MV-4-11 (cell line): ENCODE data around the gene CDC73.
"Not testable (repeated sequence)": the region's sequence is repeated elsewhere in the genome, so short reads cannot be mapped to it uniquely, and the experiment has no call there.

Experiments
- DNase-seq: peaks from one replicate; lab custom pipeline; 2025; lab: John Stamatoyannopoulos, UW

Gene CDC73

DNA sequence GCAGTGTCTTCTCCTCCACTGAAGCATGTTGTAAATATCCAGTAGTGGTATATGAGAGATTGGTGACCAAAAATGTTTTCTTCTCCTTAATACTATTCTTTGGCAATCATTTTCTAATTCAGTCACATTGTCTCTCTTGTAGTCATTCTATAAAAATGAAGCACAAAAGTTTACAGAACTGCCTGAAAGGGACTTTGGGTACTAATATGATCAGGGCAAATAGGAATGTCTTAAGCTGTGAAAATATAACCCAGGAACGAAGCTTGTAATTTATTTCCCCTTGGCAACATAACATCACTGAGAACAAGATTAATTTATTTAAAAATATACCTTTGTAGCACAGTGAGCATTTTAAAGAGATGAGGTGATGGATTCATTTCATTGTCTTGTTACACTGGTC, 59.7 kb downstream of the CDC73 start:
- DNase-seq = no peak

DNA sequence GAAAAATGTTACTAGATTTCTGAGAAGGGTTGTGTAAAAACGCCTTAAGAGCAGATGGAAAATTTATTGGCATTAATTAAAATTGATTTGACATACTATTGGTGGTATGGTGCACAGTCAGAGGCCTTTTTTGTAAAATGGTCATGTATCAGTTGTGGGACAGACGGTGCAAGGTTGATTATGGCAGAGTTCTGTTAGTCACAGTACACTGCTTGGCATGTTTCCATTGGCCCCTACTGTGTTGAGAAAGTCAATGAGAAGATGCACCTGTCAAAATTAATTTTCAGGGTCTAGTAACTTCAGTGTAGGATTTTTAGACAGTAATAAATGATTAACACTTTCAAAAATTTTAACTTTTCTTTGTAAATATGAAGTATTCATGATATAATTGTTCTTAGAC, 60.2 kb downstream of the CDC73 start:
- DNase-seq = no peak

DNA sequence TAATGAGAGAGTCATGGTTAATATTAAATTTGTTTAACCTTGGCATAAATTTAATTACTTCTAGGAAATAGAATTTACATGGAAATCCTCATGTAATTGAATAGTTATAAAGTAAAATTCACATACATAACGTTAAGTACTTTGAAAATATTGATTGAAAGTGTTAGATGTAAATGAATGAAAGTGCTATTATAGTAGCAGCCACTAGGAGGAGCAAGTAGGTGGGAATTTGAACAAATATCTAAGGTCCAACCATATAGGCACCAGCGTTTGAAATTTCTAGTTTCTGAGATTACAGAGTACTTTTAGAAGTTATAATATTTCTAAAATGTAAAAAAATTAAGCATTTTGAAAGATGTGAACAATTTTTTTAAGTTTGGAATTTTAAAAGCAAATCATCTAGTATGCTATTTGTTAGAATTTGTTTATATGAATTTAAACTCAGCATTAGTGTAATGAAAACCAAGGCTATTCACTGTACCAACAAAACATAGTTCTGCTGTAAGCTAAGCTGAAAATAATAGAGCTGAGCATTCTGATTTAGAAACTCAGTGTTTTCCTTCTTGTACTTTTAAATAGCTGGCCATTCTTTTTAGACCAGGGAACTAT, 61.3 kb downstream of the CDC73 start:
- DNase-seq = peak; percentile 53

DNA sequence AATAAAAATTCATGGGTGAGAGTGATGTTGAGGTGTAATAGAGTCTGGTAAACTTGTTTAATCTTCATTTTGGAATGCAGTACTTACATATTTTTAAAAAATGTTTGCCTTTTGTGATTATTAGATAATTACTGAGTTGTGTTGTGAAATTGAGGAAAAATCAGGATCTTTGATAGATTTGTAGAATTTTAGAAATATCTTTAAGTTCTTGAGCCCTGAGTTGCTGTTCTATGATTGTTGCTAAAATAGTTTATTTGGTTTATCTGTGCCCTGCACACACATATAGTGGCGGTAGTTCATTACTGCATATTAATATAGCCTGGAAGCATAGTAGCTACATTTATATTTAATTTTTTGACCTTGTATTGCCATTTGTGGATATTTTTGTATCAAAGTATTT, 62.9 kb downstream of the CDC73 start:
- DNase-seq = no peak

DNA sequence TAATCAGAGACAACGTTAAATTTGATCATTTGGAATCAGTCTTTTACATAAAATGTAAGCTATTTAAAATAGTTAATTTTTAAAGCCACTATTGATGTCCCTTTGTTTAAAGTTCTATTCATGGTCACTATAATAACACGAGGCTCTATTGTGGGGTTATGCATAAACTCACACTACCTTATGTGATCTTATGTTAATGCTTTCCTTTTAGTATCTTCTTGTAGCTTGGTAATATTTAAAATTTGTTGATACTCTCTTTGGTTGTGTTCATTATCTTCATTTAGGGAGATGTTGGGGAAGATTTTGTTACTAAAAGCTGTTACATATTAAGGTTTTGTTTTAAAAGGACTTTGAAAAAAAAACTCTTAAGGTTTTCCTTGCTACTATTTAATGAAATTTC, 63.4 kb downstream of the CDC73 start:
- no peak for DNase-seq

DNA sequence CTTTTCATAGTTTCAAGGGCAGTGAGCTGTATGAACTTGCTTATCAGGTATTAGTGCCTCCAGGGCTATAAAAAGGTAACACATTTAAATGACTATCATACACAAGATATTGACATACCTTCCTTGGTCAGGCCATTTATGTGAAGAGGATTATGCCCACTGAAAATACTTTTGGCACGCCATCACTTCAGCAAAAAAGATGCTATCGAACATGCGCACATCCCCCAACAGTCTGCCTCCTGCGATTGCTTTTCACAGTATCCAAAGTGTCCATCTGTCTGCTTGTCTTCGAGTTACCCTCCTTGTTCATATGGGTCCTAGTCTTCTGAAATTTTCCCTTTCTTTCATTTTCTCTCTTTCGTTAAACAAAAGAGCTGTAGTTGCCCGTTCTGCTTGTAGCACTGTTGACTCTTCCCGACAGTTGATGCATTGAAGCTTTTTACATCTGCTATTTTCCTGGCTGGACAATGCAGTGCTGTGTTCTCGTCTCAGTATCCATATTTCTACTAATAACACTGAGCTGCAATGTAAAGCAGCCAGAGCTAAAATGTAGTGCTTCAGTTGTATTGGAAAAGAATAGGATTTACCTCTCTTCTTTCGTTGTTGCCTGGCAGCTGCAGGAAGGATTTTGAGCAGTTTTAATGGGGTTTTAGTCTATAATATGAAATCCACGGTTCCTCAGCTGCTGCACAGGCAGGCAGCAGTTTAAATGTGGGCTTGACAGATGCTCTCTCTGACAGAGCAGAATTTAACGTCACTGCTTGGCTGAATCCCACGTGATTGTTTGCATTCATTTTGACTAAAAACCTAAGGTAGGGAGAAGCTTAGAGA, 64.3 kb downstream of the CDC73 start, which contains the start of gene B3GALT2:
B3GALT2 (minus strand) TSS at position 713 of the 831 bp plus-strand sequence. CDS start 5,051 bp downstream, outside the sequence.
- DNase-seq = no peak

DNA sequence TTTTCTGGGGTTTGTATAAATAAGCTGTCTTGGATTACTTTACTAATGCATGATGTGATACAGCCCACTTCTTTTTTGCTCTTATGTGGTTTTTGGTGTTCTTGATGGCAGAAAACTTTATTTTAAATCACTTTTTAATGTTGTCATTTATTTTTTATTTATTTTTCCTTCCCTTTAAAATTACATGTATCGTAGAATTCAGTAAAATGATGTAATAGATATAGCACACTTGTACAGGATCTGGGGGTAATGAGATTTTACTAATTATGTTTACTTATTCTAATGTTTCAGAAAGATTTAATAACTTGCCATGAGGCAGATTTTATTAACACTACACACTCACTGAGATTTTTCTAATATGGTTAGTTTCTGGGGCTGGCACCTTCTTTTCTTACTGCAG, 65.3 kb downstream of the CDC73 start:
- no peak for DNase-seq

DNA sequence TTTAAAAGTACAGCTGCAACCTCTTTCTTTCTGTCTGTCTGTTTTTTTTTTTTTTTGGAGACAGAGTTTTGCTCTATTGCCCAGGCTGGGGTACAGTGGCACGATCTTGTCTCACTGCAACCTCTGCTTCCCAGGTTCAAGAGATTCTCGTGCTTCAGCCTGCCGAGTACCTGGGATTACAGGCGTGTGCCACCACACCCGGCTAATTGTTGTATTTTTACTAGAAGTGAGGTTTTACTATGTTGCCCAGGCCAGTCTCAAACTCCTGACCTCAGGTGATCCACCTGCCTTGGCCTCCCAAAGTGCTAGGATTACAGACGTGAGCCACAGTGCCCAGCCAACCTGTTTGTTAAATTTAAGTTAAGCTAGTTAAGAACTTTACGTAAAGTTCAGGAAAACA, 67.1 kb downstream of the CDC73 start:
- DNase-seq = not testable (repeated sequence)

DNA sequence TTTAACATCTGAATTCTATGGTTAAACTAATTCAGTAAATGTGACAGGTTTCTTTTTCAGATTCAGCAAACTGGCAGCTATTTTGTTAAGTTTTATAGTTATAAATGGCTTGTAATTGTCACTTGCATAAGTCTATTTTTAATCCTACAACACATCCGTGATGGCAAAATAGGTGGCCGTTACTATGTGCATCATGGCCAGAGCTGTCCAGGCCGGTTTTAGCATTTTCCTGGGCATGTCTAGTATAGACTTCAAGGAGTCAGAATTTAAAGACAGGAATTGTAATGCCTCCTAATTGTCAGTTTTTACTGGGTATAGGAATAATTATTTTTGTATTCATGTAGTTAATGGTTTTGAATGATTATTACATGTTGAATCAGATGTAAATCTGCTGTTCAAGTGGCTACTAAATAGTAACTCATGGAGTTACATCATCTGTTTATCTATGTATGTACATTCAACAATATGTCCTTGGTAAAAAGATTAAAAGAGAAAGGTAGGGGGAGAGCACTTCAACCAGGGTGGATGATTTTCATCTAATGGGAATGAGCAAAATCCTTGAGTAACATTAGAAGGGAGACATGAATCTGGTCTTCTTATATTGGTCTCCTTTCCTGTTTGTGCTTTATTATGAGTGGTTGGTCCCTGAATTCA, 67.7 kb downstream of the CDC73 start:
- no peak for DNase-seq

DNA sequence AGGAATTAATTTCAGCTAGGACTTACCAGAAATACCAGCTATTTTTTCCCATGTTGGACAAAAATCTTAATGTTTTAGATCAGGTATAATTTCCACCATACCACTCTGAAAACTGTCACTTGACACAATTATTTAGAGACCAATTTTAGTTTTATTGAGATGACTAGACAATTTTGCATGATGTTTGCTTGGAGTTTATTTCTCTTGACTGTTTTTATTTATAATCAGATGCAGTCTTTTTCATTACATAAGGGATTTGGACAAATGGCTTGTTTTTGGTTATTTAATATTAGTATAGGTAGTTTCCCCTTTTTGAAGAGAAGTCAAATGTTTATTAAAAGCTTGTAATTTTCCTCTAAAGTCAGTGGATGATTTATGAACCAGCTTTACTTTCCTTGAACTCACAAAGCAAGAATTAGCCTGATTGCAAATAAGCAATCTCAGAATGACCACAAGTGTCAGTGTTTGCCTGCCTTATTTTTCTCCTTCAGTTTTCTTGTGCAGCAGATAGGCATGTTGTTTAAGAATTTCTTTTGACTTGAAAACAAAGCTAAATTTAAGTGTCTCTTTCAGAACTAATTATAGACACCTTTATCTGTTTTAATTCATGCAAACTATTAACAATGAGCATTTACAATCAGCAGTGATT, 68.4 kb downstream of the CDC73 start:
- peak; percentile 14 for DNase-seq

DNA sequence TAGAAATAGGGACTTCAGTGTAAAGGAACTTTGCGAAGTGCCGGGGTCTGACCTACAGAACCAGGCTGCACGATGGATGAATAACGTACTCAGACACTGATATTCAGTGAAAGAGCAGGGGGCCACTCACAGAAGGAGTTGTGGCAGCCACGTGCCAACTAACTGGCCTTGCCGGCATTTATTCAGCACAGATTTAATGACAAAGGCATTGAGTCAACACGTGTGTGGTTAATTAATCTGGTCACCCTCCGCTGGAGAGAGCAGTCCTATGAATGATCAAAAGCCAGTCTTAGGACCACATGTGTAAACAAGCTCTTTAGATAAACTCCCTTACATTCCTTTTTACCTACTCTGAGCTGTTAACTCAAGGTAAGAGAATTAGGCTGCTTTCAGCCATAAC, 70.8 kb downstream of the CDC73 start:
- no peak for DNase-seq

DNA sequence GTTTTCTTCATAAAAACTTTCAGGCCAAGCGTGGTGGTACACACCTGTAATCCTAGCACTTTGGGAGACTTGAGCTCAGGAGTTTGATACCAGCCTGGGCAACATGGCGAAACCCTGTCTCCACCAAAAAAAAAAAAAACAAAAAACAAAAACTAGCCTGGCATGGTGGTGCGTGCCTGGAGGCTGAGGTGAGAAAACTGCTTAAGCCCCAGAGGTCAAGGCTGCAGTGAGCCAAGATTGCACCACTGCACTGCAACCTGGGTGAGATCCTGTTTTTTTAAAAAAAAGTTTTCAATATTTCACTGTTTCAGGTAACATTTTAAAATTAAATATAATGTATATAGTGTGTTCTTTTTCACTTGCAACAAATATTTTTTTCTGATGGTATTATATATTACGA, 78.1 kb downstream of the CDC73 start:
- DNase-seq = no peak

DNA sequence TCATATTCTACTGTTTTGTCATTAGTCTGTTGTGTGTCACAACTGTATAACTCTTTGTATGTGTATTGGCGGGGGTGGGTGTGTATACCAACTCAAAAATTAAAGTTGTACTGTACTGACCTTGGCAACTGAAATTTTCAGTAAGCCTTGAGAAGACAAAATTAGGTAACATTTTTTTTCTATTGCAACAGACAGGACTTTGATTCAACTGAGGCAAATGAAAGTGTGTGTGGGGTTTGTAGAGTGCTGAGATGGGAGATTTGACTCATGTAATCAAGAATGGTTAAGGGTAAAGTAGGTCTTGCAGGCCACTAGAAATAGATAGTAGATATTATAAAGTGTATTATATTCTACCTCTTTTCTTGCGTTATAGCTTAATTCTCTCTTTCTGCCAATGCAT, 79.2 kb downstream of the CDC73 start:
- DNase-seq = no peak

DNA sequence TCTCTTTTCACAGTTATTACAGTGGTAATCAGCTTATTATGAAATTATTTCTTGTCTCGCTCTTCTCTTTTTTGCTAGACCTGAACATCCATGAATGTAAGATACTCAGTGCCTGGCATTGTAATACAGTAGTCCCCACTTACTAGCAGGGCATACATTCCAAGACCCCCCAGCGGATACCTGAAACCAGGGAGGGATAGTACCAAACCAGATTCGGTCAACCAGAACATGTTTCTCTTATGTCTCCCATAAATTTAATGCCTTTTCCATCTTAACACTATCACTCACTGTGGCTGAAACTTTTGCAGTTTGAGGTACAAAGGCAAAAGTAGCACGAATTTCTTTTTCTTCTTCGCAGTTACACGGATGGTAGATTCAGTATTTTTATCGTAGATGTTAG, 89.2 kb downstream of the CDC73 start:
- DNase-seq = no peak

DNA sequence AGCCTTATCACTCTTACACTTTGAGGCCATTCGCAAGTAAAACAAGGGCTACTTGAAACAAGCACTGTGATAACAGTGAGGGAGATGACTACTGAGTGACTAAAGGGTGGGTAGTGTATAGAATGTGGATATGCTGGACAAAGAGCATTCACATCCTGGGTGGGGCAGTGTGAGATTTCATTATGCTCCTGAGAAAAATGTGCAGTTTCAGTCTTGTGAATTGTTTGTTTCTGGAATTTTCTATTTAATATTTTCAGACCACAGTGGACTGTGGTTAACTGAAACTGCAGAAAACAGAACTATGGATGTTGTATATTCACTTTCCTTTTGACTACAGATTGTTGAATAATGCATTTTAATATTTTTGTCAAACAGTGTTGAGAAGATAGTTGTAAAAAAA, 89.7 kb downstream of the CDC73 start:
- DNase-seq = peak; percentile 45

DNA sequence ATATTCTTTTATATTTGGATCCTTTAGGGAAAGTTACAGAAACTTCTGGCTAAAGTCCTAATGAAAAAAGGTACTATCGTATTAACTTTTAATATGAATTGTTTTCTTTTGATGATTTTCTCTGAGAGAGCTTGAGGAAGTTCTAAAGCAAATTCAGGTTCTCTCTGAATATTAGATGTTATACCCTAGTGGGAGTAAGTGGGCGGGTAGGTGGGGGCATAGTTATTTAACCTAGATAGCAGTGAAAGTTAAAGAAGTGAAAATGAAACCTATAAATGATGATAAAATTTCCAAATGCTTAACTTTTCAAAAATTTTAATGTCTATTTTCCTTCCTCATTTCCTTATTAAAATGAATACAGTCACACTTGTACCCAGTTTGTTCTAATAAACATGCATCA, 90.8 kb downstream of the CDC73 start:
- DNase-seq = no peak

DNA sequence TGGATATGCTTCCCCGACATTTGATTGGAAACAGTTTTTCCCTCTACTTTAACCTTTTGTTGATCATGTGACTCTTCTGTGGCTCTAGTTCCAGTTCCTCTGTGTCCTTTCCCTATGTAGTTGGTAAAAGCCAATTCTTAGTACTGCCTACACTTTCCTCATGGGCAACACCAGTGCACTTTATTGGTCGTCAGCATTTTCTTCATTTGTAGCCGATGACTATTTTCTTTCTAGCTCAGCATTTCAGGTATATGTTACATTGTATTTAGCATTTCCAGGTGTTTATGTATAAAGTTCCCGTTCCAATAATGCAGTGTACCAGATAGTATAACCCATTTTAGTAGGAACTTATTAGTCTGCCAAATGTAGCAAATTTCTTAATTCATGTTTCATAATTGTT, 92.2 kb downstream of the CDC73 start:
- peak; percentile 22 for DNase-seq

DNA sequence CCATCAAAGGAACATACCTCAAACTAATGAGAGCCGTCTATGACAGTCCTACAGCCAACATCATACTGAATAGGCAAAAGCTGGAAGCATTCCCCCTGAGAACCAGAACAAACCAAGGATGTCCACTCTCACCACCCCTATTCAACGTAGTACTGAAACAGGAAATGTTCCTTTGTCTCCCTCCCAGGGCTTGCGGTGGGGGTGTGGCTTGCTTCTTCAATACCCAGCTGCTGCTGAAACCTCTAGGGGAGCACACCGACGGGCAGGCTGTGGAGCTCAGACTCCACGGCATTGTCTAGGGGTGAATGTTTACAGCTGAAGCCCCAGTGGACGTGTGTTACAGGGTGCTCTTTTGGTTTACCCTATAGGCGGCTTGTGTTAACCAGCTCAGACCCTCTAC, 95.1 kb downstream of the CDC73 start:
- DNase-seq = peak; percentile 17

DNA sequence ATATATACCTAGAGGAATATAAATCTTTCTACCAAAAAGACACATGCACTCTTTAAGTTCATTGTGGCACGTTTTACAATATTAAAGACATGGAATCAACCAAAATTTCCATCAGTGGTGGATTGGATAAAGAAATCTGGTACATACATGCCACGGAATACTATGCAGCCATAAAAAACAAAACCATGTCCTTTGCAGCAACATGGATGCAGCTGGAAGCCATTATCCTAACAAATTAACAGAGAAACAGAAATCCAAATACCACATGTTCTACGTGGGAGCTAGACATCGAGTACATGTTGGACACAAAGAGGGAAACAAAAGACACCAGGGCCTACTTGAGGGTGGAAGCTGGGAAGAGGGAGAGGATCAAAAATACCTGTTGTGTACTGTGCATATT, 97.6 kb downstream of the CDC73 start:
- no peak for DNase-seq

DNA sequence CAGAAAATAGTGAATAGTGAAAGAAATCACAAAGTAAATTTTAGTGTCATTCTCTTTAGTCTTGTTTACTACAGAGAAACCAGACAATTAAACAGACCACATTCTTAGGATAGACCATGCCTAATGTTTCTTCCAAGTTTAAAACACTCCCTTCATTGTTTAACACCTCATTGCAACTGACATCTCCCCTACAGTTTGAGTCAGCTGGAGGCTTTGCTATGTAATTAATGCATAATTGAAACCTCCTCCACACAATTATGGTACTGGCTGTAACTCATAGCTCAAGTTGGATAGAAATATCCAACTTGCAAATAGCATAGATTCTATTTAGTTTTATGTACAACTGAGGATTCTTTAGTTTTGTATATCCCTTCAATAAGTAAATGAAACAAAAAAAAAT, 99.8 kb downstream of the CDC73 start:
- DNase-seq = no peak

DNA sequence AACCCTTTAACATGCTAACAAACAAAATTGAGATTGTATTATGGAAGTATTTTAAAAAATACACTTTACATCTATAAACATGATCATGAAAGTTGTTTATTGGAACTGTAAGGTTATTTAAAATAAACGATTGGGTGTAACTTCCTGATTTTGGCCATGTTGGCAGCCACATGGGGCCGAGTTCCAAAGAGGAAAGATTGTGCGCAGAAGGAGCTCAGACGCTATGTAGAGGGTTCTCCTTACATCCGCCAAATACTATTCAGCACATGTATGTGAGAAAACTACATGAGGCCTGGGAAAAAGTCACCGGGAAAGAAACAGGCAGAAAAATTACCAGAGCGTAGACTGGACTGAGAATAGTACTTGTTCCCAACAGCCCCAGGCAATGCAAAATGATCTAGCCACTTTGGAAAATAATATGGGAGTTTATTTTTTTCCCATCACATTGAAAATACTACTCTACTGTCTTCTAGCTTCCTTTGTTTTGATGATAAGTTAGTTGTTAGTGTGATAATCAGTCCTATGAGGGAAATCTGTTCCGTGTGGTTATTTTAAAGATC, 100.3 kb downstream of the CDC73 start:
- no peak for DNase-seq

DNA sequence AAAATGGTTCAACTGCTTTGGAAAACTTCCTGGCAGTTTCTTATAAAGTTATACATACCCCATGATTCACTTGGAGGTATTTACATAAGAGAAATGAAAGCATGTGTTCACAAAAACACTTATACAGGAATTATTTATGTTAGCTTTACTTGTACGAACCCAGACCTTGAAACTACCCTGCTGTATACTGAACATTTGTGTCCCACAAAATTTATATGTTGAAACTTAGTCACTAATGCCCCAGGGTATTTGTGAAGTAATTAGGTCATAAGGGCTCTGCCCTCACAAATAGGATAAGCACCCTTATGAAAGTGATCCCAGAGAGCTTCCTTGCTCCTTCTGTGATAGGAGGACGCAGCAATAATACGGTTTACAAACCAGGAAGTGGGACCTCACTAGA, 107.3 kb downstream of the CDC73 start:
- no peak for DNase-seq
